IPS-NIHi7 (cell line): ENCODE results near the gene PHLDB1.
"Not testable (repeated sequence)": the region's sequence is repeated elsewhere in the genome, so short reads cannot be mapped to it uniquely, and the experiment has no call there.

Experiments
- DNase-seq: peaks from one replicate; pipeline ENCODE4 v3.0.0; 2012; ENCODE audit warnings: mixed read lengths; ENCODE audit errors: extremely low spot score

The PHLDB1 gene

GRCh38 chr11:118658429-118659313, 51.3 kb downstream of the PHLDB1 start:
- peak; percentile 33 for DNase-seq

- DNase-seq = peak; percentile 99
Observed at GRCh38 chr11:118659314-118659952, 52.0 kb downstream of the PHLDB1 start.

GRCh38 chr11:118659953-118660680, 52.7 kb downstream of the PHLDB1 start:
- DNase-seq = no peak

GRCh38 chr11:118660681-118661424, 53.4 kb downstream of the PHLDB1 start:
- no peak for DNase-seq

GRCh38 chr11:118661425-118662301, 54.2 kb downstream of the PHLDB1 start:
- no peak for DNase-seq

- DNase-seq = no peak
Observed at GRCh38 chr11:118662401-118663271, 55.2 kb downstream of the PHLDB1 start.

- no peak for DNase-seq
Observed at GRCh38 chr11:118663381-118663780, 56.0 kb downstream of the PHLDB1 start.

GRCh38 chr11:118663902-118664301, 56.5 kb downstream of the PHLDB1 start:
- DNase-seq = no peak

- DNase-seq = no peak
Observed at GRCh38 chr11:118666371-118666770, 59.0 kb downstream of the PHLDB1 start.

GRCh38 chr11:118670063-118670462, 62.6 kb downstream of the PHLDB1 start:
- DNase-seq = no peak

GRCh38 chr11:118671254-118671653, 63.8 kb downstream of the PHLDB1 start:
- DNase-seq = no peak

GRCh38 chr11:118672846-118673245, 65.4 kb downstream of the PHLDB1 start:
- no peak for DNase-seq

- DNase-seq = no peak
Observed at GRCh38 chr11:118673361-118674081, 66.1 kb downstream of the PHLDB1 start.

- no peak for DNase-seq
Observed at GRCh38 chr11:118674082-118674435, 66.6 kb downstream of the PHLDB1 start.

- no peak for DNase-seq
Observed at GRCh38 chr11:118677977-118678376, 70.6 kb downstream of the PHLDB1 start.

- DNase-seq = peak; percentile 56
Observed at GRCh38 chr11:118678908-118679307, 71.5 kb downstream of the PHLDB1 start.

- no peak for DNase-seq
Observed at GRCh38 chr11:118679483-118679882, 72.1 kb downstream of the PHLDB1 start, which contains the start of gene TREH. Gene TREH, minus strand, starts transcription at chr11:118679650. Its CDS starts 23 bp downstream, at chr11:118679627.

GRCh38 chr11:118682372-118682771, 75.0 kb downstream of the PHLDB1 start:
- DNase-seq = no peak

- DNase-seq = not testable (repeated sequence)
Observed at GRCh38 chr11:118682939-118683338, 75.5 kb downstream of the PHLDB1 start.
